IPS-18a (cell line): ENCODE results near the gene MRPS11.

Experiments
- H3K27ac ChIP-seq: one replicate; pipeline ENCODE4 v1.5.1; 2013; ENCODE audit warnings: low read length
- H3K27me3 ChIP-seq: one replicate; pipeline ENCODE4 v1.6.1; 2013; ENCODE audit warnings: mild to moderate bottlenecking, low read length; ENCODE audit not compliant: control insufficient read depth, insufficient read depth
- H3K36me3 ChIP-seq: one replicate; pipeline ENCODE4 v1.6.1; 2013; ENCODE audit warnings: low read depth, low read length; ENCODE audit not compliant: control insufficient read depth
- H3K4me1 ChIP-seq: one replicate; pipeline ENCODE4 v1.6.1; 2013; ENCODE audit warnings: low read depth, low read length; ENCODE audit not compliant: control insufficient read depth
- H3K4me3 ChIP-seq: one replicate; pipeline ENCODE4 v1.5.1; 2013; ENCODE audit warnings: low read length
- H3K9ac ChIP-seq: one replicate; pipeline ENCODE4 v1.6.1; 2013; ENCODE audit warnings: mild to moderate bottlenecking, low read length, moderate library complexity
- H3K9me3 ChIP-seq: one replicate; pipeline ENCODE4 v1.6.1; 2013; ENCODE audit warnings: low read depth, low read length; ENCODE audit not compliant: control insufficient read depth

MRPS11 gene

GRCh38 chr15:88525418-88525817, 57.9 kb downstream of the MRPS11 start:
- Histone ChIP-seq H3K36me3 (peaks cover 6% of the 10 kb centered on the region), H3K4me1 (no peaks in the 10 kb centered on the region), H3K4me3 (no peak overlapping the region), H3K9ac (no peak overlapping the region), H3K27me3 (no peaks in the 10 kb centered on the region), H3K9me3 (no peaks in the 10 kb centered on the region), H3K27ac (no peak overlapping the region)

GRCh38 chr15:88526247-88526879, 58.9 kb downstream of the MRPS11 start:
- H3K9me3 ChIP-seq = no peaks in the 10 kb centered on the region
- no peaks in the 10 kb centered on the region for H3K4me1 ChIP-seq
- no peak overlapping the region for H3K27ac ChIP-seq
- H3K27me3 ChIP-seq = no peaks in the 10 kb centered on the region
- H3K4me3 ChIP-seq = no peak overlapping the region
- peaks cover 14% of the 10 kb centered on the region for H3K36me3 ChIP-seq
- no peak overlapping the region for H3K9ac ChIP-seq

- H3K36me3 ChIP-seq = peaks cover 14% of the 10 kb centered on the region
- H3K9me3 ChIP-seq = no peaks in the 10 kb centered on the region
- no peak overlapping the region for H3K9ac ChIP-seq
- H3K4me3 ChIP-seq = no peak overlapping the region
- no peak overlapping the region for H3K27ac ChIP-seq
- H3K27me3 ChIP-seq = no peaks in the 10 kb centered on the region
- H3K4me1 ChIP-seq = no peaks in the 10 kb centered on the region
These were observed 61.6 kb downstream of the MRPS11 start for GRCh38 chr15:88529021-88529630.
